GM23338 (cell line): ENCODE results near the gene ARL11.

Experiments used
- CREB1 ChIP-seq: fragments of 250-450 bp; sonication (Bioruptor Pico); IDR thresholded peaks from 2 replicates; pipeline ENCODE4 v1.5.0; 2020; ENCODE audit warnings: low read depth, mild to moderate bottlenecking, moderate library complexity
- EZH2 ChIP-seq: fragments of 200-600 bp; sonication (generic); IDR thresholded peaks from one replicate; pipeline ENCODE4 v1.8.0; 2017; ENCODE audit warnings: antibody characterized with exemption, mild to moderate bottlenecking, low read depth; ENCODE audit not compliant: unreplicated experiment
- EZH2phosphoT487 ChIP-seq: fragments of 200-600 bp; sonication (generic); IDR thresholded peaks from one replicate; pipeline ENCODE4 v1.8.1; 2018; ENCODE audit warnings: antibody characterized with exemption; ENCODE audit not compliant: unreplicated experiment
- NANOG ChIP-seq: IDR thresholded peaks from 2 replicates; pipeline ENCODE4 v1.6.1; 2016; ENCODE audit warnings: antibody characterized with exemption, borderline replicate concordance
- POLR2AphosphoS5 ChIP-seq: IDR thresholded peaks from 2 replicates; pipeline ENCODE4 v1.6.1; 2016; ENCODE audit warnings: antibody characterized with exemption, low read depth
- TF ChIP-seq, protein P1 (sequence below), 2 experiments: fragments of 200-600 bp in 1 of 2; sonication (generic) in 1 of 2; conservative IDR thresholded peaks; 2 replicates each; pipeline versions ENCODE4 v1.5.1 to v1.6.1; 2016 to 2017; ENCODE audit warnings: antibody characterized with exemption in 2 of 2, low read depth in 2 of 2, mild to moderate bottlenecking in 2 of 2, moderate library complexity in 1 of 2
- TF ChIP-seq, protein P2 (sequence below): IDR thresholded peaks from one replicate; pipeline ENCODE4 v1.6.1; 2018; ENCODE audit warnings: antibody characterized with exemption; ENCODE audit not compliant: unreplicated experiment
- TF ChIP-seq, protein P3 (sequence below): fragments of 250-450 bp; sonication (Bioruptor Pico); IDR thresholded peaks from 2 replicates; pipeline ENCODE4 v1.5.0; 2020; ENCODE audit warnings: mild to moderate bottlenecking, moderate library complexity

DNA sequence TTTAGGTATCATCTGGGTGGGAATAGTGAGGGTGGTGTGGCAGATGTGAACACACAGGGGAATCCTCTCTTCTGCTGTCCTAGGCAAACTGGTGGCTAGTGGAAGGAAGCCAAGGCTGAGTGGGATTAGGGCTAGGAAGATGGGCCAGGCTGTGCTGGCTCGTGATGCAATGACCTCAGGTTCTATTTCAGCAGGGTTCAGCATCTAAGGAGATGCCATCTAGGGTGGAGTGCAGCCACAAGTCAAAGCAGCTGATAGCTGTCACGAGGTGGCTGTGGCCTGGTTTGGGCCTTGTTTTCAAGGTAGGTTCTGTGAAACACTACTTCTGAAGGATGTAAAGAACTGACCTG, 21.6 kb downstream of the ARL11 start:
- TF ChIP-seq EZH2, result no peak
- TF ChIP-seq, protein P1, sequence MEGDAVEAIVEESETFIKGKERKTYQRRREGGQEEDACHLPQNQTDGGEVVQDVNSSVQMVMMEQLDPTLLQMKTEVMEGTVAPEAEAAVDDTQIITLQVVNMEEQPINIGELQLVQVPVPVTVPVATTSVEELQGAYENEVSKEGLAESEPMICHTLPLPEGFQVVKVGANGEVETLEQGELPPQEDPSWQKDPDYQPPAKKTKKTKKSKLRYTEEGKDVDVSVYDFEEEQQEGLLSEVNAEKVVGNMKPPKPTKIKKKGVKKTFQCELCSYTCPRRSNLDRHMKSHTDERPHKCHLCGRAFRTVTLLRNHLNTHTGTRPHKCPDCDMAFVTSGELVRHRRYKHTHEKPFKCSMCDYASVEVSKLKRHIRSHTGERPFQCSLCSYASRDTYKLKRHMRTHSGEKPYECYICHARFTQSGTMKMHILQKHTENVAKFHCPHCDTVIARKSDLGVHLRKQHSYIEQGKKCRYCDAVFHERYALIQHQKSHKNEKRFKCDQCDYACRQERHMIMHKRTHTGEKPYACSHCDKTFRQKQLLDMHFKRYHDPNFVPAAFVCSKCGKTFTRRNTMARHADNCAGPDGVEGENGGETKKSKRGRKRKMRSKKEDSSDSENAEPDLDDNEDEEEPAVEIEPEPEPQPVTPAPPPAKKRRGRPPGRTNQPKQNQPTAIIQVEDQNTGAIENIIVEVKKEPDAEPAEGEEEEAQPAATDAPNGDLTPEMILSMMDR (conservative IDR thresholded peaks at IDR 0.05; ENCODE audit: low read depth in 2 of 2), result no peak
- TF ChIP-seq CREB1 (CRISPR knock-in tag), result no peak
- TF ChIP-seq, protein P2, sequence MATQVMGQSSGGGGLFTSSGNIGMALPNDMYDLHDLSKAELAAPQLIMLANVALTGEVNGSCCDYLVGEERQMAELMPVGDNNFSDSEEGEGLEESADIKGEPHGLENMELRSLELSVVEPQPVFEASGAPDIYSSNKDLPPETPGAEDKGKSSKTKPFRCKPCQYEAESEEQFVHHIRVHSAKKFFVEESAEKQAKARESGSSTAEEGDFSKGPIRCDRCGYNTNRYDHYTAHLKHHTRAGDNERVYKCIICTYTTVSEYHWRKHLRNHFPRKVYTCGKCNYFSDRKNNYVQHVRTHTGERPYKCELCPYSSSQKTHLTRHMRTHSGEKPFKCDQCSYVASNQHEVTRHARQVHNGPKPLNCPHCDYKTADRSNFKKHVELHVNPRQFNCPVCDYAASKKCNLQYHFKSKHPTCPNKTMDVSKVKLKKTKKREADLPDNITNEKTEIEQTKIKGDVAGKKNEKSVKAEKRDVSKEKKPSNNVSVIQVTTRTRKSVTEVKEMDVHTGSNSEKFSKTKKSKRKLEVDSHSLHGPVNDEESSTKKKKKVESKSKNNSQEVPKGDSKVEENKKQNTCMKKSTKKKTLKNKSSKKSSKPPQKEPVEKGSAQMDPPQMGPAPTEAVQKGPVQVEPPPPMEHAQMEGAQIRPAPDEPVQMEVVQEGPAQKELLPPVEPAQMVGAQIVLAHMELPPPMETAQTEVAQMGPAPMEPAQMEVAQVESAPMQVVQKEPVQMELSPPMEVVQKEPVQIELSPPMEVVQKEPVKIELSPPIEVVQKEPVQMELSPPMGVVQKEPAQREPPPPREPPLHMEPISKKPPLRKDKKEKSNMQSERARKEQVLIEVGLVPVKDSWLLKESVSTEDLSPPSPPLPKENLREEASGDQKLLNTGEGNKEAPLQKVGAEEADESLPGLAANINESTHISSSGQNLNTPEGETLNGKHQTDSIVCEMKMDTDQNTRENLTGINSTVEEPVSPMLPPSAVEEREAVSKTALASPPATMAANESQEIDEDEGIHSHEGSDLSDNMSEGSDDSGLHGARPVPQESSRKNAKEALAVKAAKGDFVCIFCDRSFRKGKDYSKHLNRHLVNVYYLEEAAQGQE, result no peak
- TF ChIP-seq EZH2phosphoT487, result no peak
- TF ChIP-seq, protein P3, sequence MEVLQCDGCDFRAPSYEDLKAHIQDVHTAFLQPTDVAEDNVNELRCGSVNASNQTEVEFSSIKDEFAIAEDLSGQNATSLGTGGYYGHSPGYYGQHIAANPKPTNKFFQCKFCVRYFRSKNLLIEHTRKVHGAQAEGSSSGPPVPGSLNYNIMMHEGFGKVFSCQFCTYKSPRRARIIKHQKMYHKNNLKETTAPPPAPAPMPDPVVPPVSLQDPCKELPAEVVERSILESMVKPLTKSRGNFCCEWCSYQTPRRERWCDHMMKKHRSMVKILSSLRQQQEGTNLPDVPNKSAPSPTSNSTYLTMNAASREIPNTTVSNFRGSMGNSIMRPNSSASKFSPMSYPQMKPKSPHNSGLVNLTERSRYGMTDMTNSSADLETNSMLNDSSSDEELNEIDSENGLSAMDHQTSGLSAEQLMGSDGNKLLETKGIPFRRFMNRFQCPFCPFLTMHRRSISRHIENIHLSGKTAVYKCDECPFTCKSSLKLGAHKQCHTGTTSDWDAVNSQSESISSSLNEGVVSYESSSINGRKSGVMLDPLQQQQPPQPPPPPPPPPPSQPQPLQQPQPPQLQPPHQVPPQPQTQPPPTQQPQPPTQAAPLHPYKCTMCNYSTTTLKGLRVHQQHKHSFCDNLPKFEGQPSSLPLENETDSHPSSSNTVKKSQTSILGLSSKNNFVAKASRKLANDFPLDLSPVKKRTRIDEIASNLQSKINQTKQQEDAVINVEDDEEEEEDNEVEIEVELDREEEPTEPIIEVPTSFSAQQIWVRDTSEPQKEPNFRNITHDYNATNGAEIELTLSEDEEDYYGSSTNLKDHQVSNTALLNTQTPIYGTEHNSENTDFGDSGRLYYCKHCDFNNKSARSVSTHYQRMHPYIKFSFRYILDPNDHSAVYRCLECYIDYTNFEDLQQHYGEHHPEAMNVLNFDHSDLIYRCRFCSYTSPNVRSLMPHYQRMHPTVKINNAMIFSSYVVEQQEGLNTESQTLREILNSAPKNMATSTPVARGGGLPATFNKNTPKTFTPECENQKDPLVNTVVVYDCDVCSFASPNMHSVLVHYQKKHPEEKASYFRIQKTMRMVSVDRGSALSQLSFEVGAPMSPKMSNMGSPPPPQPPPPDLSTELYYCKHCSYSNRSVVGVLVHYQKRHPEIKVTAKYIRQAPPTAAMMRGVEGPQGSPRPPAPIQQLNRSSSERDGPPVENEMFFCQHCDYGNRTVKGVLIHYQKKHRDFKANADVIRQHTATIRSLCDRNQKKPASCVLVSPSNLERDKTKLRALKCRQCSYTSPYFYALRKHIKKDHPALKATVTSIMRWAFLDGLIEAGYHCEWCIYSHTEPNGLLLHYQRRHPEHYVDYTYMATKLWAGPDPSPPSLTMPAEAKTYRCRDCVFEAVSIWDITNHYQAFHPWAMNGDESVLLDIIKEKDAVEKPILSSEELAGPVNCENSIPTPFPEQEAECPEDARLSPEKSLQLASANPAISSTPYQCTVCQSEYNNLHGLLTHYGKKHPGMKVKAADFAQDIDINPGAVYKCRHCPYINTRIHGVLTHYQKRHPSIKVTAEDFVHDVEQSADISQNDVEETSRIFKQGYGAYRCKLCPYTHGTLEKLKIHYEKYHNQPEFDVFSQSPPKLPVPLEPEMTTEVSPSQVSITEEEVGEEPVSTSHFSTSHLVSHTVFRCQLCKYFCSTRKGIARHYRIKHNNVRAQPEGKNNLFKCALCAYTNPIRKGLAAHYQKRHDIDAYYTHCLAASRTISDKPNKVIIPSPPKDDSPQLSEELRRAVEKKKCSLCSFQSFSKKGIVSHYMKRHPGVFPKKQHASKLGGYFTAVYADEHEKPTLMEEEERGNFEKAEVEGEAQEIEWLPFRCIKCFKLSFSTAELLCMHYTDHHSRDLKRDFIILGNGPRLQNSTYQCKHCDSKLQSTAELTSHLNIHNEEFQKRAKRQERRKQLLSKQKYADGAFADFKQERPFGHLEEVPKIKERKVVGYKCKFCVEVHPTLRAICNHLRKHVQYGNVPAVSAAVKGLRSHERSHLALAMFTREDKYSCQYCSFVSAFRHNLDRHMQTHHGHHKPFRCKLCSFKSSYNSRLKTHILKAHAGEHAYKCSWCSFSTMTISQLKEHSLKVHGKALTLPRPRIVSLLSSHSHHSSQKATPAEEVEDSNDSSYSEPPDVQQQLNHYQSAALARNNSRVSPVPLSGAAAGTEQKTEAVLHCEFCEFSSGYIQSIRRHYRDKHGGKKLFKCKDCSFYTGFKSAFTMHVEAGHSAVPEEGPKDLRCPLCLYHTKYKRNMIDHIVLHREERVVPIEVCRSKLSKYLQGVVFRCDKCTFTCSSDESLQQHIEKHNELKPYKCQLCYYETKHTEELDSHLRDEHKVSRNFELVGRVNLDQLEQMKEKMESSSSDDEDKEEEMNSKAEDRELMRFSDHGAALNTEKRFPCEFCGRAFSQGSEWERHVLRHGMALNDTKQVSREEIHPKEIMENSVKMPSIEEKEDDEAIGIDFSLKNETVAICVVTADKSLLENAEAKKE (CRISPR knock-in tag), result no peak
- TF ChIP-seq NANOG, result no peak
- TF ChIP-seq POLR2AphosphoS5, result no peak
